HepG2 (cell line): ENCODE data around the gene CLP1. TPM values are rescaled to one million over a fixed set of nuclear protein-coding genes. Genes with fewer than 3 reads are reported as not detected.

ENCODE experiments used
- CREB1 ChIP-seq, 2 experiments: fragments of 450-650 bp in 1 of 2; IDR thresholded peaks; 2 replicates each; pipeline ENCODE4 v1.6.1; 2016 to 2017; ENCODE audit warnings: control low read depth in 1 of 2, mild to moderate bottlenecking in 1 of 2, missing compliant biosample characterization in 1 of 2, missing genetic modification characterization in 1 of 2
- KMT2B ChIP-seq: IDR thresholded peaks from 2 replicates; pipeline ENCODE4 v1.6.1; 2016; ENCODE audit warnings: missing genetic modification reagents, missing compliant biosample characterization
- SPEN ChIP-seq: sonication (generic); formaldehyde crosslinking; IDR thresholded peaks from 2 replicates; pipeline ENCODE4 v1.5.1; 2020; ENCODE audit warnings: low read depth, mild to moderate bottlenecking, missing genetic modification reagents
- TBP ChIP-seq: sonication (generic); formaldehyde crosslinking; IDR thresholded peaks from 2 replicates; pipeline ENCODE4 v1.5.0; 2020; ENCODE audit warnings: missing genetic modification reagents
- U2AF2 ChIP-seq: fragments of 200-400 bp; formaldehyde crosslinking; IDR thresholded peaks from 2 replicates; pipeline ENCODE4 v1.6.1; 2017; ENCODE audit warnings: low read depth, mild to moderate bottlenecking, low read length
- ZBTB20 ChIP-seq: sonication (generic); formaldehyde crosslinking; IDR thresholded peaks from 2 replicates; pipeline ENCODE4 v1.8.1; 2023; ENCODE audit warnings: missing genetic modification reagents, low read depth, mild to moderate bottlenecking, borderline replicate concordance
- ZNF44 ChIP-seq: sonication (generic); formaldehyde crosslinking; IDR thresholded peaks from 2 replicates; pipeline ENCODE4 v1.5.1; 2020; ENCODE audit warnings: mild to moderate bottlenecking, missing genetic modification reagents
- ZNF678 ChIP-seq: sonication (generic); formaldehyde crosslinking; IDR thresholded peaks from 2 replicates; pipeline ENCODE4 v1.4.0; 2020; ENCODE audit warnings: mild to moderate bottlenecking, missing genetic modification reagents
- ZNF878 ChIP-seq: sonication (generic); formaldehyde crosslinking; IDR thresholded peaks from 2 replicates; pipeline ENCODE4 v1.8.1; 2023; ENCODE audit warnings: mild to moderate bottlenecking, missing genetic modification reagents, moderate library complexity
- ZSCAN29 ChIP-seq: sonication (generic); formaldehyde crosslinking; conservative IDR thresholded peaks from 2 replicates; pipeline ENCODE4 v1.4.0; 2020; ENCODE audit warnings: mild to moderate bottlenecking, missing genetic modification reagents
- polyA plus RNA-seq, 8 experiments: library from polyadenylated mRNA; depleted of rRNA in 3 of 8; stranded (reverse) in 7 of 8; unstranded in 1 of 8; fragments of >200 nt; fragmentation: Illumina TruSeq in 4 of 8; extraction: Trizol in 4 of 8; gene quantifications; 2 replicates each; pipeline versions ENCODE4 v1.2.1 to v1.2.3, GENCODE V29; 2011 to 2016; ENCODE audit warnings: low read depth in 4 of 8, missing spikeins in 1 of 8, mixed read lengths in 1 of 8; ENCODE audit not compliant: insufficient read depth in 1 of 8
- total RNA-seq, 5 experiments: library from RNA; depleted of rRNA; stranded (reverse); fragments of >200 nt; fragmentation: Illumina TruSeq; extraction: Trizol; gene quantifications; 2 replicates each; pipeline ENCODE4 v1.2.3, GENCODE V29; 2016; ENCODE audit warnings: low read depth in 1 of 5
- TF ChIP-seq, protein P1 (sequence below): sonication (generic); formaldehyde crosslinking; IDR thresholded peaks from 2 replicates; pipeline ENCODE4 v1.4.0; 2020; ENCODE audit warnings: missing genetic modification reagents
- TF ChIP-seq, protein P2 (sequence below): sonication (generic); formaldehyde crosslinking; IDR thresholded peaks from 2 replicates; pipeline ENCODE4 v1.5.1; 2020; ENCODE audit warnings: missing genetic modification reagents, mild to moderate bottlenecking, borderline replicate concordance
- TF ChIP-seq, protein P3 (sequence below): IDR thresholded peaks from 2 replicates; pipeline ENCODE4 v1.6.1; 2016; ENCODE audit warnings: low read depth, borderline replicate concordance
- TF ChIP-seq, protein P4 (sequence below): sonication (generic); formaldehyde crosslinking; IDR thresholded peaks from 2 replicates; pipeline ENCODE4 v1.4.0; 2020; ENCODE audit warnings: mild to moderate bottlenecking, missing genetic modification reagents
- TF ChIP-seq, protein P5 (sequence below): sonication (generic); formaldehyde crosslinking; IDR thresholded peaks from 2 replicates; pipeline ENCODE4 v1.4.0; 2020; ENCODE audit warnings: mild to moderate bottlenecking, missing genetic modification reagents
- TF ChIP-seq, protein P6 (sequence below): sonication (generic); formaldehyde crosslinking; IDR thresholded peaks from 2 replicates; pipeline ENCODE4 v1.9.0; 2021; ENCODE audit warnings: missing genetic modification reagents, borderline replicate concordance

Gene CLP1
- total and polyA plus RNA-seq, 2 of the 13 experiments (the other 11 are each of a cell fraction or from before 2014, with no cell fraction given), result 14.6 to 24.8 TPM

DNA sequence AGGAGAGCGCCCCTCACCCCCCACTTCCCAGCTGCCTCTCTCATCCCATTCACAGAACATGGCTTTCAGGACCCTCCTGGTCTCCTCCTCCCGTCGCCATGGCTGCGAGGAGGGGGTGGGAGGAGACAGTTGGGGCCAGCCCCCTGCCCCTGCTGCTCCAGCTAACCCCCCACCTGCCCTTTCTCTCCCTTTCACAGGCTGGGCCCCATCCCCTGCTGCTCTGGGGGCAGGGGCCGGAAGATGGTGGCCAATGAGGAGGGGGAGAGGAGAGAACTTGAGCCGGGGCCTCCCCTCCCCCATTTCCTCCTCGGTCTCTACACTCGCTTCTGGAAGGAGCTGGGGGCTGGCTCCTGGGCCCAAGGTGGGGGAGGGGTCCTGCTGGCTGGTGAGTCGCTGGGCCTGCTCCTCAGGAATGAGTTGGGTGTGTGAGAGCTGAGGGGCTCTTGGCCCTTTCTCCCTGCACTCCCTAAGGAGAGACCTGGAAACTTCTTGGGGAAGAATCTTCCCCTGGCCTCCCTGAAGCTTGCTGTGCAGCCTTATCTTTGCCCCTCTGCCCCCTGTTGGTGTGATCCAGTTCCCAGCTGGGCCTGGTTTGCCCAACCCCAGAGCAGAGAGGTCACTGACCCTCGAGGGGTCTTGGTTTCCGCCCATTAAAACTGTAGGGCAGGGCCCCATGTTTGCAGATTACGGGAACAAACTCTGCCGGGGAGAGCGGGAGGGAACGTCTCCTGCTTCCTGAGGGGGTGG, 18.1 kb upstream of the CLP1 start (continued):
- TF ChIP-seq, protein P1, sequence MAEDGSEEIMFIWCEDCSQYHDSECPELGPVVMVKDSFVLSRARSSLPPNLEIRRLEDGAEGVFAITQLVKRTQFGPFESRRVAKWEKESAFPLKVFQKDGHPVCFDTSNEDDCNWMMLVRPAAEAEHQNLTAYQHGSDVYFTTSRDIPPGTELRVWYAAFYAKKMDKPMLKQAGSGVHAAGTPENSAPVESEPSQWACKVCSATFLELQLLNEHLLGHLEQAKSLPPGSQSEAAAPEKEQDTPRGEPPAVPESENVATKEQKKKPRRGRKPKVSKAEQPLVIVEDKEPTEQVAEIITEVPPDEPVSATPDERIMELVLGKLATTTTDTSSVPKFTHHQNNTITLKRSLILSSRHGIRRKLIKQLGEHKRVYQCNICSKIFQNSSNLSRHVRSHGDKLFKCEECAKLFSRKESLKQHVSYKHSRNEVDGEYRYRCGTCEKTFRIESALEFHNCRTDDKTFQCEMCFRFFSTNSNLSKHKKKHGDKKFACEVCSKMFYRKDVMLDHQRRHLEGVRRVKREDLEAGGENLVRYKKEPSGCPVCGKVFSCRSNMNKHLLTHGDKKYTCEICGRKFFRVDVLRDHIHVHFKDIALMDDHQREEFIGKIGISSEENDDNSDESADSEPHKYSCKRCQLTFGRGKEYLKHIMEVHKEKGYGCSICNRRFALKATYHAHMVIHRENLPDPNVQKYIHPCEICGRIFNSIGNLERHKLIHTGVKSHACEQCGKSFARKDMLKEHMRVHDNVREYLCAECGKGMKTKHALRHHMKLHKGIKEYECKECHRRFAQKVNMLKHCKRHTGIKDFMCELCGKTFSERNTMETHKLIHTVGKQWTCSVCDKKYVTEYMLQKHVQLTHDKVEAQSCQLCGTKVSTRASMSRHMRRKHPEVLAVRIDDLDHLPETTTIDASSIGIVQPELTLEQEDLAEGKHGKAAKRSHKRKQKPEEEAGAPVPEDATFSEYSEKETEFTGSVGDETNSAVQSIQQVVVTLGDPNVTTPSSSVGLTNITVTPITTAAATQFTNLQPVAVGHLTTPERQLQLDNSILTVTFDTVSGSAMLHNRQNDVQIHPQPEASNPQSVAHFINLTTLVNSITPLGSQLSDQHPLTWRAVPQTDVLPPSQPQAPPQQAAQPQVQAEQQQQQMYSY (CRISPR knock-in tag), result no peak
- TF ChIP-seq, protein P2, sequence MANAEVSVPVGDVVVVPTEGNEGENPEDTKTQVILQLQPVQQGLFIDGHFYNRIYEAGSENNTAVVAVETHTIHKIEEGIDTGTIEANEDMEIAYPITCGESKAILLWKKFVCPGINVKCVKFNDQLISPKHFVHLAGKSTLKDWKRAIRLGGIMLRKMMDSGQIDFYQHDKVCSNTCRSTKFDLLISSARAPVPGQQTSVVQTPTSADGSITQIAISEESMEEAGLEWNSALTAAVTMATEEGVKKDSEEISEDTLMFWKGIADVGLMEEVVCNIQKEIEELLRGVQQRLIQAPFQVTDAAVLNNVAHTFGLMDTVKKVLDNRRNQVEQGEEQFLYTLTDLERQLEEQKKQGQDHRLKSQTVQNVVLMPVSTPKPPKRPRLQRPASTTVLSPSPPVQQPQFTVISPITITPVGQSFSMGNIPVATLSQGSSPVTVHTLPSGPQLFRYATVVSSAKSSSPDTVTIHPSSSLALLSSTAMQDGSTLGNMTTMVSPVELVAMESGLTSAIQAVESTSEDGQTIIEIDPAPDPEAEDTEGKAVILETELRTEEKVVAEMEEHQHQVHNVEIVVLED (CRISPR knock-in tag), result peak; percentile 32; the same call in 1 of the 2 replicates
- TF ChIP-seq, protein P3, sequence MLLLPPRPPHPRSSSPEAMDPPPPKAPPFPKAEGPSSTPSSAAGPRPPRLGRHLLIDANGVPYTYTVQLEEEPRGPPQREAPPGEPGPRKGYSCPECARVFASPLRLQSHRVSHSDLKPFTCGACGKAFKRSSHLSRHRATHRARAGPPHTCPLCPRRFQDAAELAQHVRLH (CRISPR knock-in tag), result peak; percentile 51; the same call in 1 of the 2 replicates
- TF ChIP-seq, protein P4, sequence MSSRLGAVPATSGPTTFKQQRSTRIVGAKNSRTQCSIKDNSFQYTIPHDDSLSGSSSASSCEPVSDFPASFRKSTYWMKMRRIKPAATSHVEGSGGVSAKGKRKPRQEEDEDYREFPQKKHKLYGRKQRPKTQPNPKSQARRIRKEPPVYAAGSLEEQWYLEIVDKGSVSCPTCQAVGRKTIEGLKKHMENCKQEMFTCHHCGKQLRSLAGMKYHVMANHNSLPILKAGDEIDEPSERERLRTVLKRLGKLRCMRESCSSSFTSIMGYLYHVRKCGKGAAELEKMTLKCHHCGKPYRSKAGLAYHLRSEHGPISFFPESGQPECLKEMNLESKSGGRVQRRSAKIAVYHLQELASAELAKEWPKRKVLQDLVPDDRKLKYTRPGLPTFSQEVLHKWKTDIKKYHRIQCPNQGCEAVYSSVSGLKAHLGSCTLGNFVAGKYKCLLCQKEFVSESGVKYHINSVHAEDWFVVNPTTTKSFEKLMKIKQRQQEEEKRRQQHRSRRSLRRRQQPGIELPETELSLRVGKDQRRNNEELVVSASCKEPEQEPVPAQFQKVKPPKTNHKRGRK (CRISPR knock-in tag), result no peak
- TF ChIP-seq TBP (no peak), ZNF878 (CRISPR knock-in tag) (no peak), CREB1 (IDR thresholded peaks at IDR 0.05) (no peak), CREB1 (CRISPR knock-in tag; IDR thresholded peaks at IDR 0.05) (no peak), ZNF44 (CRISPR knock-in tag) (no peak), KMT2B (no peak), SPEN (CRISPR knock-in tag) (no peak), ZNF678 (CRISPR knock-in tag) (no peak), ZBTB20 (CRISPR knock-in tag) (no peak), ZSCAN29 (CRISPR knock-in tag) (0 out of 2 replicates have a peak, but pooled peaks have one; percentile 44), U2AF2 (no peak)
- TF ChIP-seq, protein P5, sequence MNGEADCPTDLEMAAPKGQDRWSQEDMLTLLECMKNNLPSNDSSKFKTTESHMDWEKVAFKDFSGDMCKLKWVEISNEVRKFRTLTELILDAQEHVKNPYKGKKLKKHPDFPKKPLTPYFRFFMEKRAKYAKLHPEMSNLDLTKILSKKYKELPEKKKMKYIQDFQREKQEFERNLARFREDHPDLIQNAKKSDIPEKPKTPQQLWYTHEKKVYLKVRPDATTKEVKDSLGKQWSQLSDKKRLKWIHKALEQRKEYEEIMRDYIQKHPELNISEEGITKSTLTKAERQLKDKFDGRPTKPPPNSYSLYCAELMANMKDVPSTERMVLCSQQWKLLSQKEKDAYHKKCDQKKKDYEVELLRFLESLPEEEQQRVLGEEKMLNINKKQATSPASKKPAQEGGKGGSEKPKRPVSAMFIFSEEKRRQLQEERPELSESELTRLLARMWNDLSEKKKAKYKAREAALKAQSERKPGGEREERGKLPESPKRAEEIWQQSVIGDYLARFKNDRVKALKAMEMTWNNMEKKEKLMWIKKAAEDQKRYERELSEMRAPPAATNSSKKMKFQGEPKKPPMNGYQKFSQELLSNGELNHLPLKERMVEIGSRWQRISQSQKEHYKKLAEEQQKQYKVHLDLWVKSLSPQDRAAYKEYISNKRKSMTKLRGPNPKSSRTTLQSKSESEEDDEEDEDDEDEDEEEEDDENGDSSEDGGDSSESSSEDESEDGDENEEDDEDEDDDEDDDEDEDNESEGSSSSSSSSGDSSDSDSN (CRISPR knock-in tag), result peak; percentile 26; the same call in 1 of the 2 replicates
- TF ChIP-seq, protein P6, sequence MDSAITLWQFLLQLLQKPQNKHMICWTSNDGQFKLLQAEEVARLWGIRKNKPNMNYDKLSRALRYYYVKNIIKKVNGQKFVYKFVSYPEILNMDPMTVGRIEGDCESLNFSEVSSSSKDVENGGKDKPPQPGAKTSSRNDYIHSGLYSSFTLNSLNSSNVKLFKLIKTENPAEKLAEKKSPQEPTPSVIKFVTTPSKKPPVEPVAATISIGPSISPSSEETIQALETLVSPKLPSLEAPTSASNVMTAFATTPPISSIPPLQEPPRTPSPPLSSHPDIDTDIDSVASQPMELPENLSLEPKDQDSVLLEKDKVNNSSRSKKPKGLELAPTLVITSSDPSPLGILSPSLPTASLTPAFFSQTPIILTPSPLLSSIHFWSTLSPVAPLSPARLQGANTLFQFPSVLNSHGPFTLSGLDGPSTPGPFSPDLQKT, result no peak
